ENCODE measurements around the gene SHOC1.

DNA sequence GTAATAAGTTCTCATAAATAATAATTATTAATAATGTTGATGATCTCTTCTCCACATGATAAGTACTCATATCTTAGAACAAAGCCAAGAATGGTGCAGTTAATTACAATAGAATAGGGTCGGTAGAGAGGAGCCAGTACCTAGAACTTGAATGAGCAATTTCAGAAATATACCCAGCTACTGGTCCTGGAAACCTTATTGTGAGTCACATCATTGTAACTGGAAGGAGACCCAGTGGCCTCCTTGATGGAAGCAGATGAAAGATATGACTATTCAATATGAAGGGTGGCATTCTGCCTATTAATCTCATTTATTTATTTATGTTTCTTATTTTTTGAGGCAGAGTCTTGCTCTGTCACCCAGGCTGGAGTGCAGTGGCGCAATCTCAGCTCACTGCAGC, 37.7 kb upstream of the SHOC1 start:
- TF ChIP-seq, protein P1, sequence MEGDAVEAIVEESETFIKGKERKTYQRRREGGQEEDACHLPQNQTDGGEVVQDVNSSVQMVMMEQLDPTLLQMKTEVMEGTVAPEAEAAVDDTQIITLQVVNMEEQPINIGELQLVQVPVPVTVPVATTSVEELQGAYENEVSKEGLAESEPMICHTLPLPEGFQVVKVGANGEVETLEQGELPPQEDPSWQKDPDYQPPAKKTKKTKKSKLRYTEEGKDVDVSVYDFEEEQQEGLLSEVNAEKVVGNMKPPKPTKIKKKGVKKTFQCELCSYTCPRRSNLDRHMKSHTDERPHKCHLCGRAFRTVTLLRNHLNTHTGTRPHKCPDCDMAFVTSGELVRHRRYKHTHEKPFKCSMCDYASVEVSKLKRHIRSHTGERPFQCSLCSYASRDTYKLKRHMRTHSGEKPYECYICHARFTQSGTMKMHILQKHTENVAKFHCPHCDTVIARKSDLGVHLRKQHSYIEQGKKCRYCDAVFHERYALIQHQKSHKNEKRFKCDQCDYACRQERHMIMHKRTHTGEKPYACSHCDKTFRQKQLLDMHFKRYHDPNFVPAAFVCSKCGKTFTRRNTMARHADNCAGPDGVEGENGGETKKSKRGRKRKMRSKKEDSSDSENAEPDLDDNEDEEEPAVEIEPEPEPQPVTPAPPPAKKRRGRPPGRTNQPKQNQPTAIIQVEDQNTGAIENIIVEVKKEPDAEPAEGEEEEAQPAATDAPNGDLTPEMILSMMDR (IDR thresholded peaks at IDR 0.05; ENCODE audit: low read depth, low read length): no peak
- no peak for TF ChIP-seq EZH2phosphoT487 (IDR thresholded peaks at IDR 0.05; ENCODE audit: low read depth)
